Colon (tissue), 2 donors: ENCODE data around the gene DPP6.
A peak's percentile ranks its signal among the peaks of the same experiment; 100 is the strongest.
"Not testable (repeated sequence)": the region's sequence is repeated elsewhere in the genome, so short reads cannot be mapped to it uniquely, and the experiment has no call there.

ENCODE experiments used
- FAIRE-seq: peaks from 2 replicates; lab custom pipeline; 2012; peaks lifted over from hg19 to GRCh38; lab: Jason Lieb, UNC
- donor health status: control.
- donor health status: control.

The DPP6 gene

GRCh38 chr7:154656618-154657017 is 604.4 kb downstream of the DPP6 start:
- no peak for FAIRE-seq

DNA sequence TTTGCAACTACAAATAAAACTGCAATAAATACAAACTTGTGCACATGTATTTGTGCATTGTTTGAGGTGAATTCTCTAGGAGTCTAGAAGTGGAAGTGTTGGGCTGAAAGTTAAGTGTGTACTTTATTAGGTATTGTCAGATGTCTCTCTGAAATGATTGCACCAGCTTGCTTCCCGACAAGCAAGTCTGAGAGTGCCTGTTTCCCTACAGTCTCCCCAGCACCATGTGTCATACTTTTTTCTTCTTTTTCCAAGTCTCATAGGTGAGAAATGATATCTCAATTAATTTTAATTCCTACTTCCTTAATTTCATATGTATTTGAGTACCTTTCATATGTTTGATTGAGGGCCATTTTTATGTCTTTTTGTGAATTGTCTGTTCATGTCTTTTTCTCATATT is 614.6 kb downstream of the DPP6 start:
- no peak for FAIRE-seq

- FAIRE-seq, result no peak
Measured at GRCh38 chr7:154672659-154673415, 620.6 kb downstream of the DPP6 start.

DNA sequence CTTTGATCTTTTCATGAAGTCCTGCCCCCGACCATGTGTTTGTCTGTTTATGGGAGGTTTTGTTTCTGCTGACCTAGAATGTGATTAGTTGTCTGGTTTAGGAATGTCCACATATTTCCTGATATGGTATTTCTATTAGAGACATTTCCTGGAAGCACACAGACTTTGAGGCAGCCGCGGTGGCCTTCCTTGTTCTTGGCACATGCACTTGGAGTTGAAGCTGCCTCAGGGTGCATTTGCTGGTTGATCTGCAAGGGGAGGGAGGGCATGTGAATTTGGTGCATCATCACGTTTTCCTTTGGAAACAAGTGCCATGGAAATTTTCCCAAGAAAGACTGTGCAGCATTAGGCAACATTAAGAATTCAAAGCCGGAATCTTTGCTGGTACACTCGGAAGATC is 622.0 kb downstream of the DPP6 start:
- no peak for FAIRE-seq

GRCh38 chr7:154675560-154675959 is 623.4 kb downstream of the DPP6 start:
- FAIRE-seq, result no peak

GRCh38 chr7:154676033-154676421 is 623.8 kb downstream of the DPP6 start:
- FAIRE-seq, result not testable (repeated sequence)

DNA sequence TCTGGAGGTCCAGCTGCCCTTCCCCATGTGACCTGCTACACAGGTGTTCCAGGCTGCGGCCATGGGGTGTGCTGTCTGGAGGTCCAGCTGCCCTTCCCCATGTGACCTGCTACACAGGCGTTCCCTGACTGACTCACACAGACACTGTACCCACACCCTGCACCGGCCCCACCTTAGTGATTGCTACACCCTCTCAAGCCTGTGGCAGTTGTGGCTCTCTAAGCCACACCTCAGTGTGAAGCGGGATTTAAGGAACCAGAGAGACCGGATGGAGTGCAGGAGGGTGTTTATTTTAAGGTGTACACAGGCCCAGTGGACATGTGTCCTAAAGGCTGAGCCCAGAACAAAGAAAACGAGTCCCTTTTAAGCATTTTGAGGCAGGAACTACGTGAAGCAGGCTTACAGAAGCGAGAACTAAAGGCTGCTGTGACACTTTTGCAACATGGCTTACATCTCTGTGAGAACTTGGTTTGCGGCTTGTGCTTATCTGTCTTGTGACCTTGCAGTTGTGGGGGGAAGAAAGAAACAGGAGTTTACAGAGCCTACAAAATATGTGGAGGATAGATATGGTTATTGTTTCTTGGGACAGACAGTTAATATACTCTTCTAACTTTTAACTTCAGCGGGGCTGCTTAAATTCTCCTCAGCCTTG is 624.4 kb downstream of the DPP6 start:
- peak; percentile 81 for FAIRE-seq

GRCh38 chr7:154677454-154677853 is 625.3 kb downstream of the DPP6 start:
- no peak for FAIRE-seq

DNA sequence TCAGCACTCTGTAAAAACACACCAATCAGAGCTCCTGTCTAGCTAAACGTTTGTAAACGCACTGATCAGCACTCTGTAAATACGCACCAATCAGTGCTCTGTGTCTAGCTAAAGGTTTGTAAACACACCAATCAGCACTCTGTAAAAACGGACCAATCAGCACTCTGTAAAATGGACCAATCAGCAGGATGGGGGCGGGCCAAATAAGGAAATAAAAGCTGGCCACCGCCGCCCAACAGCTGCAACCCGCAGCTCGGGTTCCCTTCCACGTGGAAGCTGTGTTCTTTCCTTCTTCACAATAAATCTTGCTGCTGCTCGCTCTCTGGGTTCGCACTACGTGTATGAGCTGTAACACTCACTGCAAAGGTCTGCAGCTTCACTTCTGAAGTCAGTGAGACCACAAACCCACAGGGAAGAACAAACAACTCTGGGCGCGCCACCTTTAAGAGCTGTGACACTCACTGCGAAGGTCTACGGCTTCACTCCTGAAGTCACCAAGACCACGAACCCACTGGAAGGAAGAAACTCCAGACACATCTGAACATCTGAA is 625.9 kb downstream of the DPP6 start:
- not testable (repeated sequence) for FAIRE-seq

- no peak for FAIRE-seq
Measured at GRCh38 chr7:154679379-154680053, 627.3 kb downstream of the DPP6 start.

DNA sequence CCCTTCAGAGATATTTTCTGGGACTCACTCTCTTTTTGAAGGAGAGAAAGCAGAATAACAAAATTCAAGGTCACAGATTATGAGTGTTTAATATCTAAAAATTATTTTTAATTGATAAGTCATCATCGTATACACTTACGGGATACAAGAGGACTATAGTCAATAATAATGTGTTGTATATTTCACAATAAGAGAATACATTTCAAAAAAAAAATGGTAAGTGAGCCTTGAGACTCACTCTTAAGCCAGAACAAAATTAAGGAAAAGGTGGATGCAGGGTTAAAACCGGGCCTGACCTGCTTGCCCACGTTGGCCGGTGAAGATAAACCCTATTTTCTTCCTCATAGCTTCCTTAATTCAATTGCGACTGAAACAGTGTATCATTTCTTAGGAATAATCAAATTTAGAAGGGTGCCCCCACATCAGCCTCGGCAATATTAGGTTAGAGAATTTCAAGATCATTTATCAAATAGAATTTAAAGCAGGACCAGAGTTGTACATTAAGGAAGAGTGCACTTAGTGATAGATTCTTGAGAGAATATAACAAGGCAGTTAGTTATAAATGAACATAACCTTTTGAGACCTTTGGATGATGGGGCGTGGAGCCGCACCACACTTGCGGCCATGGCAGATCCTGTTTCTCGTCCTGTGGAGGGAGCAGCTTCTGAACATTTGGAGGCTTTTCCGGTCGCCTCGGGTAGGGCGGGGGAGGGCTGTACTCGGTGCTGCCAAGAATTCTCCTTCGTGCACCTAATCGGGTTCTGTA is 628.9 kb downstream of the DPP6 start:
- no peak for FAIRE-seq

- no peak for FAIRE-seq
Measured at GRCh38 chr7:154682003-154682402, 629.8 kb downstream of the DPP6 start.

DNA sequence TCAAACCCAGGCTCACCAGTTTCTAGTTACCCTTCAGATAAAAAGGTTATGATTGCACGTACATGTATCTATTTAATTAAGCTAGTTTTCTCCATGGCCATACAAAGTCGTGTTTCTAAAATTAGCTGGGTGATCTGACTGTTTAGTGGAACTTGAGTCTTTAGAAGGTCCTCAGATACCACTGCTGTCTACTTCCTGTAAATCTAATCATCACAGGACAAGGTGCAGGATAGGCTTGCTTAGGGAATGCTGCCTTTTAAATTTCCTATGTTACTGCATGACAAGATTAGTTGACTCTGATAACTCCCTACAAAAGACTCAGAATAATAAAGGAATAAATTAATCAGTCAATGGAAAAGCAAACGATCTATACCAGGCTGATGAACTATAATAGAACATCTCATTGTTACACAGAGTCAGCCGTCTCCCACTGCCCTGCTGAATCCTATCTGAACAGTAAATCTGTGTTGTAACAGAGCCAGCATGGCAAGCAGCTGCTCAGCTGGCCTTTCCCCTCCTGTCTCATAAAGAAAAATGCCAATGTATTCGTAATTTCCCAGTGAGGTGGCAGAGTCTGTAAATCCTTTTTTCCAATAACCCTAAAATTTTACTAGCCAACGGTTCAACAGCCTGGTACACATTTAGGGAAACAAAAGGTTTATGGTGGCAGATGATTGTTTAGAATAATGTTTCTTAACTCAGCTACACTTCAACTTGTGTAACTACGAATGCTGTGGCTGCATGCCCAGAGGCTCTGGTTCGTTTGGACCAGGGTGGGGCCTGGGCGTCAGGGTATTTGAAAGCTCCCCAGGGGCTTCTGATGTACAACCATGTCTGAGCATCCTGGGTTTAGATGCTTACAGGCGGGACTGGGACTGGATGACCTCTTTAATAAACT is 632.7 kb downstream of the DPP6 start:
- FAIRE-seq, result no peak

- FAIRE-seq, result no peak
Measured at GRCh38 chr7:154685564-154685901, 633.3 kb downstream of the DPP6 start.

DNA sequence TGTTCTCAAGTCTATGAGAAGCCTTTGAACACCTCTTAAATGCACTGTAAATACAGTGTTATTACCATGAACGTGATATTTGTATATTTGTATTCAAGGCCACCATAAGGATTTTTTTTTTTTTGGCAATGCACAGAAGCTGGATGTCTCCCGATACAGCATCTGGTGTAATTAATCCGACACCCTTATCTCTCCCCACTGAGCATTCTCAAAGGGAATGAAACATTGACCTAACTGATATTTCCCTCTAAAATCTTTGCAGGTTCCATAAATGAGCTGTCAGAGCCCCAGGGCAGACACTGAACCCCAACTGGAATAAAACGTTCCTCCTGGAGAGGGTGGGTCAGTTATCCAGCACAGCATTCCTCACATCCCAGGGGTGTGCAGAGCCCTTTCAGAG is 634.1 kb downstream of the DPP6 start:
- FAIRE-seq, result no peak

DNA sequence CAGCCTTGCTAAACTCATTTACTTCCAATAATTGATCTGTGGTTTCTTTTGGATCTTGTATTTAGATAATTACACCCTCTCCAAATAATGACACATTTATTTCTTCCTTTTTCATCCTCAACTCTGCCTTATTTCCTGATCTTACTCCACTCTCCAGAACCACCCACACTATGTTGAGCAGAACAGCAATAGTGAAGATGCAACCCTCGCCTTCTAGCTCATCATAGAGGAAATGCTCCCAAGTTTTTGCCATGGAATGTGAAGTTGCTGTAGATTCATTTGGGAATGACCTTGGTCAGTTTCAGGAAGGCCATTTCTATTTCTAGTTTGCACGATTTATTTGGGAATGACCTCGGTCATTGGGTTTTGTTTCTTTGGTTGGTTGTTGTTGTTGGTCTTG is 636.8 kb downstream of the DPP6 start:
- FAIRE-seq, result no peak

DNA sequence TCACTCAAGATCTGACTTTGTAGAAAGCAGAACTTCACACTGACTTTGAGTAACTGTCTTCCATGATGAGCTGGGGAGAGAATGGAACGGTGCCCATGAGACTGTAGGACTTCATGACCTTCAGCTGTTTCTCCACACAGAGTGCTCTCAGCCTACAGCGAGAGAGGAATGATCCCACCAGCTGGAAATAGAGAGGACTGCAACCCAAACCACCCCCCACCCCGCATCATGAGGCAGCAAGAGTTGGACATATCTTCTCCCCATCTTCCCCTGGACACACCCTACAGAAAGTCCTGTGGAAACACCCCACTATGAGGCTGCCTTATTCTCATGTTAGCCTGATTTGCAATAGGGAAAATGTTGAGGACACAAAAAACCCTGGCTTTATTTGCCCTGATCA is 638.2 kb downstream of the DPP6 start:
- FAIRE-seq, result no peak

GRCh38 chr7:154693661-154694060 is 641.5 kb downstream of the DPP6 start:
- no peak for FAIRE-seq

GRCh38 chr7:154695836-154696235 is 643.6 kb downstream of the DPP6 start:
- no peak for FAIRE-seq

GRCh38 chr7:154696556-154696955 is 644.4 kb downstream of the DPP6 start:
- no peak for FAIRE-seq

DNA sequence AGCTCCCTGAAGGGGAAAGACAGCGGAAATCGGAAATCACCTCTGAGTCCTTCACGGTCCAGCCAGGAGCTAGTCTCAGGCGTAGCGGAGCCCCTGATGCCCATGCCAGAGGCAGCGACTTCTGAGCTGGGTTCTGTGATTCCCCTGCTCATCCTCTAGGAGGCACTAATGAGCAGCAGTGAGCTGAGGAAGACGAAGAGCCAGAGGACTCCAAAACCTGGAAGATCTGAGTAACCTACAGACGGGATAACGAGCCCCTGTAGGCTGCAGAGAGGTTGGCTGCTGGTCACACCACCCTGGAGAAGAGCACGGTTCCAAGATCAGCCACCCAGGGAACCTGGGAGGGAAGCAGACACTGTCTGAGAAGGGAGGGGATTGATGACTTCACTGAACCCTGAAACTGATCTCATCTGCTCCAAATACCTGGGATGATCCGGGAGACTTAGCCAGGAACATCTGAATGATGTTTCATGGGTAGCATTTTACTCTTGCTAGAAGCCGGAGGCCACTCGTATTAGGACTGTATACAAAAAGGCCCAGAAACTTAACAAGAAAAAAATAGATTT is 646.6 kb downstream of the DPP6 start:
- FAIRE-seq, result no peak
